ENCODE data around the gene CXCL11.

GRCh38 chr4:76072760-76073159 is 36.9 kb upstream of the CXCL11 start:
- TF ChIP-seq EZH2phosphoT487 (IDR thresholded peaks at IDR 0.05; ENCODE audit: borderline replicate concordance) = no peak
- TF ChIP-seq, protein P1, sequence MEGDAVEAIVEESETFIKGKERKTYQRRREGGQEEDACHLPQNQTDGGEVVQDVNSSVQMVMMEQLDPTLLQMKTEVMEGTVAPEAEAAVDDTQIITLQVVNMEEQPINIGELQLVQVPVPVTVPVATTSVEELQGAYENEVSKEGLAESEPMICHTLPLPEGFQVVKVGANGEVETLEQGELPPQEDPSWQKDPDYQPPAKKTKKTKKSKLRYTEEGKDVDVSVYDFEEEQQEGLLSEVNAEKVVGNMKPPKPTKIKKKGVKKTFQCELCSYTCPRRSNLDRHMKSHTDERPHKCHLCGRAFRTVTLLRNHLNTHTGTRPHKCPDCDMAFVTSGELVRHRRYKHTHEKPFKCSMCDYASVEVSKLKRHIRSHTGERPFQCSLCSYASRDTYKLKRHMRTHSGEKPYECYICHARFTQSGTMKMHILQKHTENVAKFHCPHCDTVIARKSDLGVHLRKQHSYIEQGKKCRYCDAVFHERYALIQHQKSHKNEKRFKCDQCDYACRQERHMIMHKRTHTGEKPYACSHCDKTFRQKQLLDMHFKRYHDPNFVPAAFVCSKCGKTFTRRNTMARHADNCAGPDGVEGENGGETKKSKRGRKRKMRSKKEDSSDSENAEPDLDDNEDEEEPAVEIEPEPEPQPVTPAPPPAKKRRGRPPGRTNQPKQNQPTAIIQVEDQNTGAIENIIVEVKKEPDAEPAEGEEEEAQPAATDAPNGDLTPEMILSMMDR (conservative IDR thresholded peaks at IDR 0.05; ENCODE audit: low read length) = no peak

All from Loucy (cell line).